ENCODE data around the gene KCNRG.
"Not testable (repeated sequence)": the region's sequence is repeated elsewhere in the genome, so short reads cannot be mapped to it uniquely, and the experiment has no call there.

Gene KCNRG

GRCh38 chr13:50015258-50015657 lies at the start of gene KCNRG:
Gene KCNRG, plus strand, starts transcription at chr13:50015444. Its CDS starts 50 bp downstream, at chr13:50015494.
- no peak for DNase-seq

- no peak for DNase-seq
Measured at GRCh38 chr13:49967456-49967855, 47.8 kb upstream of the KCNRG start.

GRCh38 chr13:49972709-49973108 lies 42.5 kb upstream of the KCNRG start:
- no peak for DNase-seq

- DNase-seq: no peak
Measured at GRCh38 chr13:49975826-49976225, 39.4 kb upstream of the KCNRG start.

- peak; percentile 68 for DNase-seq
Measured at GRCh38 chr13:49976314-49977258, 38.7 kb upstream of the KCNRG start.

GRCh38 chr13:49977992-49978391 lies 37.3 kb upstream of the KCNRG start:
- no peak for DNase-seq

GRCh38 chr13:49980266-49980665 lies 35.0 kb upstream of the KCNRG start:
- DNase-seq: no peak

- DNase-seq: no peak
Measured at GRCh38 chr13:49985129-49985528, 30.1 kb upstream of the KCNRG start.

- no peak for DNase-seq
Measured at GRCh38 chr13:49986471-49986870, 28.8 kb upstream of the KCNRG start.

- not testable (repeated sequence) for DNase-seq
Measured at GRCh38 chr13:49990612-49991011, 24.6 kb upstream of the KCNRG start.

- no peak for DNase-seq
Measured at GRCh38 chr13:49993111-49993510, 22.1 kb upstream of the KCNRG start.

- DNase-seq: no peak
Measured at GRCh38 chr13:49993666-49994065, 21.6 kb upstream of the KCNRG start.

GRCh38 chr13:49995625-49996101 lies 19.6 kb upstream of the KCNRG start:
- no peak for DNase-seq

GRCh38 chr13:49996161-49996915 lies 18.9 kb upstream of the KCNRG start:
- DNase-seq: peak; percentile 80

- DNase-seq: peak; percentile 68
Measured at GRCh38 chr13:49996951-49997895, 18.0 kb upstream of the KCNRG start, which contains the start of gene TRIM13. Gene TRIM13, plus strand, starts transcription at chr13:49997042. Its CDS starts 14,899 bp downstream, at chr13:50011941.

GRCh38 chr13:49997955-49998354 lies 17.3 kb upstream of the KCNRG start:
- DNase-seq: no peak

GRCh38 chr13:49998714-49999624 lies 16.3 kb upstream of the KCNRG start:
- DNase-seq: no peak

- no peak for DNase-seq
Measured at GRCh38 chr13:50001287-50001686, 14.0 kb upstream of the KCNRG start.

- DNase-seq: no peak
Measured at GRCh38 chr13:50006426-50007135, 8.7 kb upstream of the KCNRG start.

GRCh38 chr13:50011461-50011860 lies 3.8 kb upstream of the KCNRG start:
- DNase-seq: no peak

All from activated CD4-positive, alpha-beta T cell treated with anti-CD3 and anti-CD28 coated beads for 1 hour (primary cell).